CD4-positive, CD25-positive, alpha-beta regulatory T cell (primary cell): ENCODE data around the gene CDKAL1. TPM values are rescaled to one million over a fixed set of nuclear protein-coding genes. Genes with fewer than 3 reads are reported as not detected.
A peak's percentile ranks its signal among the peaks of the same experiment; 100 is the strongest.

Experiments used
- ATAC-seq, 2 donors: fragments of 150-1000 bp; cut with Tn5 transposase; one replicate each; pipeline ENCODE4 v1.10.0; 2021; ENCODE audit warnings: low read depth in 2 of 2, moderate number of reproducible peaks in 2 of 2, moderate library complexity in 1 of 2
- DNase-seq, 3 donors: peaks; one replicate each; pipeline versions ENCODE4 v3.0.0 to v3.0.0-alpha.2; 2012 to 2022; ENCODE audit warnings: mixed read lengths in 1 of 3
- H3K27ac ChIP-seq: one replicate; pipeline ENCODE4 v1.7.0; 2013; ENCODE audit warnings: mild to moderate bottlenecking, low read length; ENCODE audit not compliant: insufficient read depth, poor library complexity, severe bottlenecking
- H3K27me3 ChIP-seq: one replicate; pipeline ENCODE4 v1.7.0; 2013; ENCODE audit warnings: low read length; ENCODE audit not compliant: control insufficient read depth, insufficient read depth
- H3K36me3 ChIP-seq: one replicate; pipeline ENCODE4 v1.7.0; 2013; ENCODE audit warnings: mild to moderate bottlenecking, low read length, moderate library complexity; ENCODE audit not compliant: control insufficient read depth, insufficient read depth
- H3K4me1 ChIP-seq: 2 replicates; pipeline ENCODE4 v1.7.0; 2013; ENCODE audit warnings: mild to moderate bottlenecking, low read length; ENCODE audit not compliant: insufficient read depth, control insufficient read depth, poor library complexity, severe bottlenecking
- H3K4me3 ChIP-seq: one replicate; pipeline ENCODE4 v1.7.0; 2013; ENCODE audit warnings: low read depth, mild to moderate bottlenecking, low read length, moderate library complexity
- H3K9me3 ChIP-seq, 2 experiments: 1 replicate in 1 of 2; 2 replicates in 1 of 2; pipeline ENCODE4 v1.7.0; 2013; ENCODE audit warnings: low read length in 2 of 2, mild to moderate bottlenecking in 1 of 2, moderate library complexity in 1 of 2; ENCODE audit not compliant: control insufficient read depth in 2 of 2
- H3K27ac Mint-ChIP-seq, 3 donors: one replicate each; pipeline ENCODE4 v1.8.0; 2020 to 2022; ENCODE audit warnings: mild to moderate bottlenecking in 3 of 3, mixed read lengths in 3 of 3, moderate library complexity in 2 of 3
- H3K27me3 Mint-ChIP-seq: one replicate; pipeline ENCODE4 v1.8.0; 2022; ENCODE audit warnings: mild to moderate bottlenecking, mixed read lengths
- H3K36me3 Mint-ChIP-seq: one replicate; pipeline ENCODE4 v1.8.0; 2020; ENCODE audit warnings: mixed read lengths
- H3K4me1 Mint-ChIP-seq, 4 donors: one replicate each; pipeline ENCODE4 v1.8.0; 2020 to 2022; ENCODE audit warnings: mixed read lengths in 4 of 4, mild to moderate bottlenecking in 1 of 4
- H3K4me3 Mint-ChIP-seq, 4 donors: one replicate each; pipeline ENCODE4 v1.8.0; 2020 to 2022; ENCODE audit warnings: mild to moderate bottlenecking in 4 of 4, mixed read lengths in 4 of 4, moderate library complexity in 3 of 4
- H3K9me3 Mint-ChIP-seq, 7 donors: one replicate each; pipeline ENCODE4 v1.8.0; 2020 to 2022; ENCODE audit warnings: mixed read lengths in 7 of 7, mild to moderate bottlenecking in 3 of 7, moderate library complexity in 2 of 7
- polyA plus RNA-seq, 4 donors: library from polyadenylated mRNA; unstranded; fragments of 300-500 nt; fragmentation: Illumina TruSeq; gene quantifications; one replicate each; pipeline ENCODE4 v1.2.3, GENCODE V29; 2021
- total RNA-seq: library from RNA; stranded (reverse); gene quantifications from one replicate; pipeline ENCODE4 v1.2.3, GENCODE V29; 2022

Gene CDKAL1
- total and polyA plus RNA-seq, 5 donors from 2014 or later = 26.1 to 39.4 (median 30.4) TPM

DNA sequence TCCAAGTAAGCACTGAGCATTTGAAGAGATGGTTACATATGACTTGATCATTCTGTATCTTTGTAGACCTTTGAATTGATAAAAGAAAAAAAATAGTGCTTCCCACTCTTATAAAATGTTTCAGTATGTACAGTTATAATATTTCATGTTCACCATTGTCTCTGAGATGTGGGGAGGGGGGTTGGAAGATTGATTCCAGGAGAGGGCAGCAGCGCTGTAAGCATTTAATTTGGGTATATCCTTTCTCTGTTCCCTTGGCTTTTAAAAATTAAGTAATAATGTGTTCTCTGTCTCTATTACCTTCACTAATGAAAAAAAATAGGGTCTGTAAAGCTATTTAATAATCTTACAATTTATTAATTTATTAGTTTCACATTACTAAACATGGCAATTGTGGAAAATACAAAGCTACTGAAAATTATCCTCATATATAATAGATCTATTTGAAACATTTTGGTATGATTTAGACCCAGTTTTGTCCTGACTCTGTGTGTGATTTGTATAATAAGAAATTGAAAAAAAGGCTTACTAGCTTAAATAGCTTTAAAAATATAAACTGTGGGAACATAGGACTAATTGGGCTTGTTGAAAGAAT, 341.2 kb downstream of the CDKAL1 start:
- DNase-seq (peak in 1 of 3 donors; percentile 28), ATAC-seq (no peak)
- Mint-ChIP-seq H3K27me3 (no peaks in the 10 kb centered on the region), H3K4me3 (no peak overlapping the region), H3K27ac (no peak overlapping the region), H3K36me3 (peaks cover 7% of the 10 kb centered on the region), H3K4me1 (peaks cover 0 to 17% (median 12%) of the 10 kb centered on the region in 4 donors), H3K9me3 (peaks cover 0 to 2% (median 0%) of the 10 kb centered on the region in 7 donors)
- H3K27me3 ChIP-seq = no peaks in the 10 kb centered on the region
- H3K9me3 ChIP-seq = no peaks in the 10 kb centered on the region
- no peaks in the 10 kb centered on the region for H3K36me3 ChIP-seq
- no peaks in the 10 kb centered on the region for H3K4me1 ChIP-seq
- no peak overlapping the region for H3K4me3 ChIP-seq
- no peak overlapping the region for H3K27ac ChIP-seq

DNA sequence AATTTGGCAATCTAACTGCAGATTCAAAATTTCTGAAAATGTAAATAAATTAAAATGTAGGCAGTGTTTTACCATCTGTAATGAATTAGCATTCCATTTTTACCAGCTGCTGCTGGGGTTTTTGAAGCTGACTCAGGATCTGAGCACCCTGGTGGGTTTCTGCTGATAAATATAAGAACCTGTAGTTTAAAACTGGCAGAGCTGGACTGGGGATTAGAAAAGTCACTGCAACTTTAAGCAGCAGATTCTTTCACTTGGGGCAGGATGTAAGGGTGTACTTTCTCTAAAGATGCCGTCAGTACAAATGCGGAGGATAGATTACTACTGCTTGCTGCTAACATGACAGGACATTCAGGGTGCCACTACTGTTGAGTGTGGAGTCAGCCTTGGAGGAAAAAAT, 341.8 kb downstream of the CDKAL1 start:
- H3K4me3 Mint-ChIP-seq = no peak overlapping the region
- no peaks in the 10 kb centered on the region for H3K9me3 ChIP-seq
- ATAC-seq = no peak
- peaks cover 11% of the 10 kb centered on the region for H3K36me3 Mint-ChIP-seq
- no peaks in the 10 kb centered on the region for H3K27me3 Mint-ChIP-seq
- no peak overlapping the region for H3K27ac Mint-ChIP-seq
- no peaks in the 10 kb centered on the region for H3K36me3 ChIP-seq
- no peak overlapping the region for H3K27ac ChIP-seq
- peak in 1 of 3 donors; percentile 18 for DNase-seq
- H3K27me3 ChIP-seq = no peaks in the 10 kb centered on the region
- H3K9me3 Mint-ChIP-seq = peaks cover 0 to 2% (median 0%) of the 10 kb centered on the region in 7 donors
- no peak overlapping the region for H3K4me3 ChIP-seq
- H3K4me1 Mint-ChIP-seq = peaks cover 0 to 16% (median 12%) of the 10 kb centered on the region in 4 donors
- no peaks in the 10 kb centered on the region for H3K4me1 ChIP-seq

DNA sequence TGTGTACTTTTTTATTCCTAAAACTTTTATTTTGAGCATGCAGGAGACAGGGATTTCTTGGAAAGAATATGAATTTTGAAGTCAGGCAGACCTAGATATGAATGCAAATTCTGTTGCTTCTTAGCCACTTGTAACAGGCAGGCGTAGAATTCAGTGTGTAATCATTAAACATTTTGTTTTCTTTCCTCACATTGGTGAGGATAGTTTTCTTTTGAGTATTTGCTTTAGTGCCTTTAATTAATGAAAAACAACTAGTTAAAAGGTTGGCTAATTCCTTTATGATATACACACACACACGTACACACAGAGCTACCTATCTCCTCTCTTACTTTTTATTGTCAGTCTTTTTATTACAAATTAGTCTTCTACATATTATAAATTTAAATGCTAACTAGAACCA, 342.3 kb downstream of the CDKAL1 start:
- H3K4me3 Mint-ChIP-seq = no peak overlapping the region
- peaks cover 0 to 16% (median 11%) of the 10 kb centered on the region in 4 donors for H3K4me1 Mint-ChIP-seq
- H3K27me3 ChIP-seq = no peaks in the 10 kb centered on the region
- no peaks in the 10 kb centered on the region for H3K9me3 ChIP-seq
- H3K27me3 Mint-ChIP-seq = no peaks in the 10 kb centered on the region
- no peaks in the 10 kb centered on the region for H3K36me3 ChIP-seq
- H3K4me3 ChIP-seq = no peak overlapping the region
- H3K27ac ChIP-seq = no peak overlapping the region
- ATAC-seq = no peak
- peaks cover 0 to 2% (median 0%) of the 10 kb centered on the region in 7 donors for H3K9me3 Mint-ChIP-seq
- no peaks in the 10 kb centered on the region for H3K4me1 ChIP-seq
- peaks cover 16% of the 10 kb centered on the region for H3K36me3 Mint-ChIP-seq
- DNase-seq = no peak
- no peak overlapping the region for H3K27ac Mint-ChIP-seq

DNA sequence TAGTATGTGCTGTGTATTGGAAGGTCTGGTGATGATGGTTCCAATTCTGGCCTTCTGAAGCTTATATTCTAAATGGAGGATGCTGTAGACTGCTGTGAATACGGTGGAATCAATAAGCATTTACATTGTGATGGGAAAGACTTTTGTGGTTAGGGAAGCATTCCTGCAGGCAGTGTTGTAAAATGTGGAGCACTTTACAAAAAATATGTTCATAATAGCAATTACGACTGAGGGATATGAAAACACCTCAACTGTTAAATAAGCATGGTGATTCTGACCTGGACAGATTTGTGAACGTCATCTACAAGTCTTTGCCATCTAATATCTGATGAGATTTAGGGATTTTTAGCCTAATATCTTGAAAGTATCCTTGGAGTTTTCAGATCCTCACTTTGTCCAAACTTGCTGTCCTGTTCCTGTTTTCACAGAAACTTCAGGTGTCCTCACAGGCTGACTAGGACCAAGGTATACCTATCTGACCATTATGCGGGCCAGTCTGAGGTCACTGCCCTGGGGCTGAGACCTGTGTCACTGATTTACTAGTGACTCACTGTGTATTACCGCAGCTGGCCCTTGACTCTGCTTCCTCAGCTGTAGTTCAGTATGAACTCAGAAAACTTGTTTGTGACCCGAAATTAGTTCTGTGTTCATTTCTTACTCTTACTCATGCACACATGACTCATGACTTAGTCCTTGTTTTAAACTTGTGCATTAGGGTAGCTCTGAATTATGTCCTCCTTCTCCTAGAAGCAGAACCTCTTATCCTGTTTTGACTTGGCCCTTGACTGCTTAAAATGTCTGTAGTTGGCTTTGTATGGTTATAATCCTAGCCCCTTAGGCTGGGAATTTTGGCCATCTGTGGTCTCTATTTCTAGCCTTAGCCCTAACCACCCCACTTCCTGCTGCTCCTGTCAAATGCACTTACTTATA, 343.0 kb downstream of the CDKAL1 start:
- peak; percentile 55 to 62 for ATAC-seq
- Mint-ChIP-seq H3K27ac (peak overlapping the region in 2 of 3 donors; percentile 51 to 58), H3K4me3 (no peak overlapping the region), H3K4me1 (peaks cover 0 to 16% (median 11%) of the 10 kb centered on the region in 4 donors), H3K27me3 (no peaks in the 10 kb centered on the region), H3K9me3 (peaks cover 0 to 6% (median 3%) of the 10 kb centered on the region in 7 donors), H3K36me3 (peaks cover 23% of the 10 kb centered on the region)
- Histone ChIP-seq H3K4me3 (no peak overlapping the region), H3K9me3 (peaks cover 0 to 4% of the 10 kb centered on the region in 2 experiments), H3K27ac (no peak overlapping the region), H3K4me1 (no peaks in the 10 kb centered on the region), H3K36me3 (peaks cover 3% of the 10 kb centered on the region), H3K27me3 (no peaks in the 10 kb centered on the region)
- peak in 1 of 3 donors; percentile 63 for DNase-seq

DNA sequence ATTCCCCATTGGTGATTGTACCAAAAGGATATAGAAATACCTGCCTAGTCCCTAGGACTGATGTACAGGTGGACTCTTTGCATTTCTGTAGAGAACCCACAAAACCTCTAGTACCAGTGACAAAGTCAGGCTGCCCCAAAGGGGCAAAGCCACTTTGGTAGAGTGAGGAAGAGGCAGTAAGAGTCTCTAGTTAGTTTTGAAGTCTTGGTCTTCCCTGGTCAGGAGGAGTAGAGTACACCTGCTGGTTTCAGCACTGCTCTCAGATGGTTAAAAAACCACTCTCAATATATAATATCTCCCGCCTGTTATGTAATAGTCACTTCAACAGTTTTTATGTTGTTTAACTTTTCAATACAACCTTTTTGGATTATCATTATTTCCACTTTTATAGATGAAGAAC, 344.9 kb downstream of the CDKAL1 start:
- no peak overlapping the region for H3K4me3 Mint-ChIP-seq
- DNase-seq (no peak), ATAC-seq (no peak)
- H3K36me3 ChIP-seq = peaks cover 3% of the 10 kb centered on the region
- peaks cover 34% of the 10 kb centered on the region for H3K36me3 Mint-ChIP-seq
- H3K27ac ChIP-seq = no peak overlapping the region
- H3K9me3 Mint-ChIP-seq = peaks cover 0 to 21% (median 9%) of the 10 kb centered on the region in 7 donors
- H3K4me1 Mint-ChIP-seq = peaks cover 0 to 16% (median 12%) of the 10 kb centered on the region in 4 donors
- H3K27ac Mint-ChIP-seq = peak overlapping the region in 1 of 3 donors; percentile 27
- H3K4me3 ChIP-seq = no peak overlapping the region
- H3K27me3 ChIP-seq = no peaks in the 10 kb centered on the region
- no peaks in the 10 kb centered on the region for H3K27me3 Mint-ChIP-seq
- no peaks in the 10 kb centered on the region for H3K4me1 ChIP-seq
- H3K9me3 ChIP-seq = peaks cover 6 to 22% of the 10 kb centered on the region in 2 experiments

DNA sequence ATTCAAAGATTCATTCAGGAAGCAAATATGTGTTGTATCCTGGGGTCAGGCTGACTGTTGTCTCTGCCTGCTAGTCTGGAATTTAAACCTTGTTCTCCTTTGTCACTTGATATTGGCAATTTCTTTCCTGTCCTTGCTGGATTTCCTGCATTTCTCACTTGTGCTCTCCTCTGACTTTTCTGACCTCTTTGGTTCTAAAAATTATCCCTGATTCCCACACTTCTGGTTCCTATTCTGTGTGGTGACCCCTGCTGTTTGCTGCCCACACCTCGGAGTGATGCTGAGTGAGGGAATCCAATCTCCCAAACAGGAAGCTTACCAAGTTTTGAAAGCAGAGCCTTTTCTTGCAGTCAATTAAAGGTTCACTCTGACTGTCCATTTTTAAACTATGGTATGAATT, 345.3 kb downstream of the CDKAL1 start:
- Histone ChIP-seq H3K27me3 (no peaks in the 10 kb centered on the region), H3K36me3 (peaks cover 3% of the 10 kb centered on the region), H3K9me3 (peaks cover 10 to 26% of the 10 kb centered on the region in 2 experiments), H3K27ac (no peak overlapping the region), H3K4me3 (no peak overlapping the region), H3K4me1 (no peaks in the 10 kb centered on the region)
- no peak for DNase-seq
- no peak for ATAC-seq
- Mint-ChIP-seq H3K9me3 (peaks cover 1 to 25% (median 9%) of the 10 kb centered on the region in 7 donors), H3K4me1 (peaks cover 0 to 16% (median 12%) of the 10 kb centered on the region in 4 donors), H3K27ac (peak overlapping the region in 2 of 3 donors; percentile 16 to 27), H3K36me3 (peaks cover 38% of the 10 kb centered on the region), H3K4me3 (no peak overlapping the region), H3K27me3 (no peaks in the 10 kb centered on the region)

DNA sequence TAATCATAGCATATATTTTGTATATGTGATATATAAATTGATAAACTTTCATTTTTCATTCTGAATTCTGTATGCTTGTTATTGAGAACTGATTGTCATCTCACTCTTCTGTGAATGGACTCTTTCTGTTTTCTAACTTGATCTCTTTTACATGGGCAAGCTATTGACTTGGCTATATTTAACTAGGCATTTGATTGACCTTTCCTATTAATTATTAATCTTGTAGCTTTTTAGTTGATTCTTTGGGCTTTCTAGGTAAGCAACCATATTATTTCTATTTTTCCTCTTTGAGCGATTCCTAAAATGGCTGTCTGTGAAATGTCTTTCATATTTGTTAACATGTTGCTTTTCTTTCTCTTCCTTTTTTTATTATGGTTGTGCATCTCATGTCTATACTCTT, 347.1 kb downstream of the CDKAL1 start:
- H3K4me1 ChIP-seq = no peaks in the 10 kb centered on the region
- Mint-ChIP-seq H3K9me3 (peaks cover 1 to 36% (median 18%) of the 10 kb centered on the region in 7 donors), H3K27me3 (no peaks in the 10 kb centered on the region), H3K36me3 (peaks cover 54% of the 10 kb centered on the region), H3K4me1 (peaks cover 0 to 16% (median 10%) of the 10 kb centered on the region in 4 donors), H3K27ac (no peak overlapping the region), H3K4me3 (no peak overlapping the region)
- peaks cover 3% of the 10 kb centered on the region for H3K36me3 ChIP-seq
- ATAC-seq (no peak), DNase-seq (no peak)
- H3K9me3 ChIP-seq = peaks cover 17 to 40% of the 10 kb centered on the region in 2 experiments
- no peak overlapping the region for H3K4me3 ChIP-seq
- H3K27ac ChIP-seq = no peak overlapping the region
- H3K27me3 ChIP-seq = no peaks in the 10 kb centered on the region
